HG03575 (cell line): Measurements from ENCODE around the gene CRHR1.

Experiments used
- ATAC-seq: cut with Tn5 transposase; IDR thresholded peaks from one replicate; pipeline ENCODE4 v1.9.1; 2021; ENCODE audit not compliant: unreplicated experiment, insufficient number of reproducible peaks, low FRiP score; ENCODE audit errors: extremely low read depth

CRHR1 gene

DNA sequence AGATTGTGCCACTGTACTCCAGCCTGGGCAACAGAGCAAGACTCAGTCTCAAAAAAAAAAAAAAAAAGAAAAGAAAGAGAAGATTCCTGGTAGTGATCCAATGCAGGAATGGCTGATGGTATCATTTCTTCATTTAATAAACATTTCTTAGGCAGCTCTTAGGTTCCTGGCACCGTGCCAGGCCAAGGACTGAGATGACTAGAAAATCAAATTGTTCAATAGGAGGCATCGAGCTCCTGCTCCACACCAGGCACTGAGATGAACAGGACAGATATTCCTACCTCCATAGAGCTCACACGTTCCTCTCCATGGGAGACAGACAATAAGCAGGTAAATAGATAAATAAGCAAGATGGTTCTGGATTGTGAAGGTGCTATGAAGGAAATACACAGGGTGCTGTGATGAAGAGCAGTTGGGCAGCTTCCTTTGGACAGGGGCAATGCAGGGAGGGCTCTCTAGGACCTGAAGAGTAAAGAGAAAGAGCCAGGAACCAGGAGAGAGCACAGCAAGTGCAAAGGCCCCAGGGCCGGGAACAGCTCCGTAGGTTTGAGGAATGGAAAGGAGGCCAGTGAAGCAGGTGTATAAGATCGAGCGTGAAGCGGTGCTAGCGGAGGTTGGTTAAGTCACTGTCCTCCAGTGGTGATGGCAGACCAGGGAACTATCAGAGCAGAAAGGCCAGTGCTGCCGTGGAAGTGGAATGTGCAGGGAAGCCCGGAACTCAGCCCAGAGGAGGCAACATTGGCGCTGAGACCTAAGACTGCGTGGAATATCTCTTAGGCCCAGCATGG, 26.5 kb upstream of the CRHR1 start:
- ATAC-seq = no peak

DNA sequence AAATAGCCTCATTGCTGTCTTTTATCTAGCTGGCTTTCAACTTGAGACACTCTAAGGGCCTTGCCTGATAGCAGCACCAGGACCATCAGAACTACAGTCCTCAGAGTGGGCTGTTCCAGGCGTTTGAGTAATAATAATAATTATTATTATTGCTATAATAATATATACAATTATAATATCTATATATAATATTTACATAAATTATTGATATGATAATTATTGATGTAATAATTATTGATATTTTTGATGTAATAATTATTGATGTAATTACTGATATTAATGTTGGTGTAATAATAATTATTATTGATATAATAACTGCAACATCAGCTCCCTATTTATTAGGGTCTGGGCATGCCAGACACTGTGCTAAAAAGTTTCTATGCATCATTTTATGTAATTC, 25.6 kb upstream of the CRHR1 start:
- no peak for ATAC-seq

DNA sequence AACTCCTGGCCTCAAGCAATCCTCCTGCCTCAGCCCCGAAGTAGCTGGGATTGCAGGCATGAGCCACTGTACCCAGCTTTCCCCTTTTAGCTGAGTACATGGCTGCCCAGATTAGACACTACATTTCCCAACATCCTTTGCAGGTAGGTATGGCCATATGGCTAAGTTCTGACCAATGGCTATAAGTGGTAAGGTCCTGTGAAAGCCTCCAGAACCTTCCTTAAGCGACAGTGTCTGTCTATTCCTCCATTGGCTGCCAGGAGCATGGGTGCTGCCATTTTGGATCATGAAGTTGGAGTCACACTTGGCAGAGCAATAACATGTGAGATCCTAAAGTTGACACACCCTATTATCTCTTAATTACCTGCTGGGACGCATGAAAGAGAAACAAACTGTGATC, 24.4 kb upstream of the CRHR1 start:
- no peak for ATAC-seq

DNA sequence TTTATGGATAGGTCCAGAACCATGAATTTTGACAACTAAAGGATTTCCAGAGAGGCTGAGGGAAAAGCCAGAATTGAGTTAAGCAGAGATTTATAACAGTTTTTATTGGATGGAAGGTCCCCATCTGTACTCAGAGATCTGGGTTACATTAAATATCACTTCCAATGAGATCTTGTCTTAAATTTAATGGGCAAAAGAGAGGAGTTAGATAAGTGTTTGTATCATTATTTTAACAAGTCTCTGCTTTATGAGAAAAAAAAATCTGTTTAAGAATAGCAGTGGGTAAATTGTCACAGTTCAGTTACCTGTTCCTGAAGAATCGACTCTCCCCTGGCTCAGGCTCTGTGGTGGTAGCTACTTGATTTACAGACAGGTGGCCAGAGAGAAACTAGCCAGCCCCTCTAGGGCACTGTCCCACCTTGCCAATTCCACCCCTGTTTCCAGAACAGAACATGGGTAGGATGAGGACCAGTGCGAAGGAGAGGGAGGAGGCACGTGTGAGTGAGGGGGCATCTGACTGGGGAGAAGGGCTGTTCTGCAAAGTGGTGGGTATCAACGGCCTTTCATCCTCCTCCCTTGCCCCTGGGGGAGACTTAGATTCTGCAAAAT, 22.1 kb upstream of the CRHR1 start:
- ATAC-seq = no peak

DNA sequence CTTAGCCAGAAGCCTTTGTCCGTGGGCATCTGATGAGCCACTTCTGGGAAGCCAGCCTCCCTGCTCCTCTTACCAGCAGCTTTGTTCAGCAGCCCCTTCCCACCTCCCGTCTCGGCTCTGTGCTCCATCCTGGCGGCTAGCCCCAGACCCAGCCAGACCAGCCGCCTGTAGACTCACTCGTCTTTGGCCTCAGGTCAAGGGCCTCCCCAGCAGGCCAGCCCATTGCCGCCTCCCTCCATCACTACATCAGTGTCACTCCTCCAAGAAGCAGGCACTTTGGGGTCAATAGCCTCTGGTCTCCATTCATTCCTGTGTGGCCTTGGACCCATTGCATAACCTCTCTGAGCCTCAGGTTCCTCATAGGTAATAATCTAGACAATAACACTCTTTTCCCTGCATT, 20.9 kb upstream of the CRHR1 start:
- ATAC-seq = no peak

DNA sequence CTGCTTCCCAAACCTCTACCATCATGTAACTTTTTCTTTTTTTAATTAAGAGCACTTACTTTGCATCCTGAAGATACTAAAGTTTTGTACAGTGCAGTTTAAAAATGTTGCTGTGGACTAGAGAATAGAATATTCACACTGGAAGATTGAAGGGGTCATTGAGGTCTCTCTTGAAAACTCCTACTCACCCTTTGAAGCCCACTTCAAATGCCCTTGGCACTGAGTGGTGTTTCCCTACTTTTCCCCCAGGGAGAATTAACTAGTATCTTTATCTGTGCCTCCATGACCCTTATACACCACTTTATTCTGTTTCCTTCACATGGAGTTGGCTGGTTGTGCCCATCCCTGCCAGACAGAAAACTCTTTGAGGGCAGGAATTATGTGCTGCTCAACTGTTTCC, 19.6 kb upstream of the CRHR1 start:
- ATAC-seq = no peak

DNA sequence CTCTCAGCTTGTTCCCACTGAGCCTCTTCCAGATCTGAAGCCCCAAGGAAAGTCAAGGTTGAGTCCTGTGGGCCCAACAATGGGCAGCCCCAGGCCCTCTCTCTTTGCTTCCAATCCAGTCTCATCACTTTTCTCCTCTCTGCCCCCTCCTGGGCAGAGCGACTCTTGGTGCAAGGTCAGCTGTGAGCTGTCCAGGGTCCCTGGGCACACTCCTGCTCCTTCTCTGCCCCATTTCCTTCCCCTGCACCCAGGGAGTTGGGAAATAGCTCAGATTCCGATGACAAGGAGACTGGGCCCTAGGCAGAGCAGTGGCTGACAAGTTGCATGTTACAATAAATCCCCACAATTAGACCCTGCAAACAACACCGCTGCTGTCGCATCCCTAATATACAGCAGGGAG, 16.1 kb upstream of the CRHR1 start:
- no peak for ATAC-seq

DNA sequence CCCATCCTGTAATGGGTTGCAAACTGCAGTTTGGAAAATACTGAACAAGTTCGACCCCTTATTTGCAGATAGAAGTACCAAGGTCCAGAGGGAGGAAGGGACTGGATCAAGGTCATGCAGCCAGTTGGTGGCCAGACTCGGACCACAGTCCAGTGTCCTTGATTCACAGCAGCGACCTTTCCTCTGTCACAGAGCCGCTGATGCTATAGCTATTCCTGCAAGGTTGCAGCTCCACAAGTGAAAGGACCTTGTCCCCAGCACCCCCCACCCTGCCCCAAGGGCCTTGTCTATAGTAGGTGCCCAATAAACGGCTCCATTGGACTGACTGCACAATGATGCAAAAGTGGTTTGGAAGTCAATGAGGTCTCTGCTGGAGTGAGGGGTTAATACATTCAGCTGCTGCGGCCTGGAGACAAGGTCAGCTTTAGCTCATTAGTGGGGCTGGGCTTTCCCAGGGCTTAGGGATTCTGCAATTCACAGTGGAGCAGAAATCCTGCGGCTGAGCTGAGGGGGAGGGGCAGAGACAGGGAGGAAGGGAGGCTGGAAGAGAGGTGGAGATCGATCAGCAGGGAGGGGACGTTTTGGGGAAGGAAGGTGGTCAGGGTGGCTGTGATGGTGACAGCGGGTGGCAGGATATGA, 13.4 kb upstream of the CRHR1 start:
- ATAC-seq = no peak

DNA sequence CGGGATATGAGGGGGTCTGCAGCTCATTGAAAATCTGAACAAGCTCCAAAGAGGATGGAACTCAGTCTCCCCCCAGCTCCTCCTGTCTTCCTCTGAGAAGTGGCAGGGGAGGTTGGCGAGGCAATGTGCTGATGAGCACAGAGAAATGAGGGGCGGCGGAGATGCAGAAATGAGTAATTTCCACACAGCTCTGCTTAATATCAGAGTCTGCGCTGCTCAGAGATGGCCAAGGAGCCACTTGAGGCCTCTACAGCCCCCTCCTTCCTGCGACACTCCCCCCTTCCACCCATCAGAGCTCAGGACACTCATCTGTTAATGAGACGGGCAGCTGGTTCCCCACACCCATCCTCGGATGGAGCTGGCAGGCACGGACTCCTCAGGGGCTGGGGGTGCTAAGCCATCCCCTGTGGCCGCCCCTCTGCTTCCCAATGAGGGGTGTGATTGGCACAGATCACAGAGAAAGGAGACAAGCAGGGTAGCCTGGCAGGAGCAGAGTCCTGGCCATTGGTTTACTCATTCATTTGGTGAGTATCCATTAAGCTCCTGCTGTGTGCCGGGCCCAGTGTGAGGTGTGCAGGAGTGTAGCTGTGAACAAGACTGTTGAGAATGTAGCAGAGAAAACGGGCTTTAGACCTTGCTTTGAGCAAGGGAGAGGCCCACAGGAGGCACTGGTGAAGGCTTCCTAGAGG, 12.7 kb upstream of the CRHR1 start:
- no peak for ATAC-seq

DNA sequence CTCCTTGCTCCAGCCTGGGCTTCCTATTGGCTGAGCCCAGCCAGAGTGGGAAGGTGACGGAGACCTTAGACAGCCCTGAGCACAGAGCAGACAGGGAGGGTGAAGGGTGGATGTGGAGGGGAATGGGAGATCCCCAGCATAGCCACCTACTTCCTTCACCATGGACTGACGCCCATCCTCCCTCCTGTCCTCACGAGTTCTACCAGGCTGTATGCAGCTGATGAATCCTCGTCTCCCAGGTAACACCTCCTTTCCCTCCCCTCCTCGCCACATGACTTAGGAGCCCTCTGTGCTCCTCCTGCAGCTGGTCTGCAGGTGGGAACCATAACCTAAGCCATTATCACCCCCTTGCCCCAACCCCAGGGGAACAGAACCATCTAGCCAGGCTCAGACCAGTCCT, 9.0 kb upstream of the CRHR1 start:
- no peak for ATAC-seq

DNA sequence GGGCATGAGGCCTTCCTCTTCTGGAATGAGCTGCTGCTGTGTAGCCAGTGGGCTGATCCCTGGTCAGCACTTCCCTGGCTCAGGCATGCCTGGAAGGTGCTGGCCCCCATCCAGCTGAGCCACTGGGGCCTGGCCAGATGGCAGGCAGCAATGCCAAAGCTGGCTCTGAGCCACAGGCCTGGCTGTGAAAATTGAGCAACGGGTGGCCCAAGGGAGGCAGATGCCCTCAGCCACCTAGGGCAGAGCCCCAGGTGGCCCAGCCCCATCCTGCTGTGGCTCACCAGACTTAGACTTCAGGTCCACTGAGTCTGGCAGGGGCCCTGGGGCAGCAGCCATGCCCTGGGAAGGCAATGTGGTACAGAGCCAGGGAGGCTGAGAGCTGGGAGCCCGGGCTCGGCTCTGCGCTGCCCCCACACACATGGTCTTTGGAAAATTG, 8.5 kb upstream of the CRHR1 start:
- no peak for ATAC-seq

DNA sequence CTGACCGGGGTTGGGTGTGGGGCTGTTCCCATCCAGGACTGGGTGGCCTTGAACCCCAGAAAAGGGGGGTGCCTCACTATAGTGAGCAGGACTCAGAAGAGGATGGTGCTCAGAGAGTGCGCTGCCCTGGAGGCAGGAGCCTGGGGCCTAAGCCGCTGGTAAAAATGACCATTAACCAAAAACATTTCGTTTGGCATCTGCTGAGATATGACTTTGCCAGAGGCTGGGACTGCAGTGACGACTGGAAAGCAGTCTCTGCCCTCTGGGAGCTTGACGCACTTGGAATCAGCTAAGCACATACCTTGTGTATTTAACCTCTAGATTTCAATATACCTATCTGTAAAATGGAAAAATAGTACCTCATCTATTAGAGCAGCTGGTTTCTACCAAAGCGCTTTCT, 7.2 kb upstream of the CRHR1 start:
- ATAC-seq = no peak

DNA sequence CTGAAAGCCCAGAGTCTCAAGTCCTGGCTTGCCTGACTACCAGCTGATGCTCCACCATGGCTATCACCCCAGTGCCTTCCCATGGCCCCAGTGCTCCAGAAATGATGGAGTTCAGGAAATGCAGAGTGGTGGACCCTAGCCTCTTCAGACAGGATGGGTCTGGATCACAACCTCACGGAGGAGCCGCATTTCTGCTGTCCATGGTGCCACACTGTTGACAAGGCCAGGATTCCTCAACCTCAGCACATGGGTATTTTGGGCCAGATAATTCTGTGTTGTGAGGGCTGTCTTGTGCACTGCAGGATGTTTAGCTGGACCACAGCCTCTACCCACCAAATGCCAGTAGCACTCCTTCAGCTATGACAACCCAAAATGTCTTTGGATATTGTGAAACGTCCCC, 6.7 kb upstream of the CRHR1 start:
- ATAC-seq = no peak

DNA sequence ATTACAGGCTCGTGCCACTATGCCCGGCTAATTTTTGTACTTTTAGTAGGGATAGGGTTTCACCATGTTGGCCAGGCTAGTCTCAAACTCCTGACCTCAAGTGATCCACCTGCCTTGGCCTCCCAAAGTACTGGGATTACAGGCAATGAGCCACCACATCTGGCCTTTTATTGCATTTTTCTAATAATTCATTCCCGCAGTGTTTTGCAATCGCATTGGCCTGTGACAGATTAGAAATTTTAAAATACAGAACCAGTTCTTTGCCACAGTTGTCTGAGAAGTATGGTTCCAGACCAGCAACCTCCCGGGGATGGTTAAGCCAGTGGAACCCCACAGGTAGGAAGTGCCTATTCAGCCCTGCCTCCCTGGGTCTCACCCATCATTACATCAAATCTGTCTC, 3.2 kb upstream of the CRHR1 start:
- no peak for ATAC-seq

DNA sequence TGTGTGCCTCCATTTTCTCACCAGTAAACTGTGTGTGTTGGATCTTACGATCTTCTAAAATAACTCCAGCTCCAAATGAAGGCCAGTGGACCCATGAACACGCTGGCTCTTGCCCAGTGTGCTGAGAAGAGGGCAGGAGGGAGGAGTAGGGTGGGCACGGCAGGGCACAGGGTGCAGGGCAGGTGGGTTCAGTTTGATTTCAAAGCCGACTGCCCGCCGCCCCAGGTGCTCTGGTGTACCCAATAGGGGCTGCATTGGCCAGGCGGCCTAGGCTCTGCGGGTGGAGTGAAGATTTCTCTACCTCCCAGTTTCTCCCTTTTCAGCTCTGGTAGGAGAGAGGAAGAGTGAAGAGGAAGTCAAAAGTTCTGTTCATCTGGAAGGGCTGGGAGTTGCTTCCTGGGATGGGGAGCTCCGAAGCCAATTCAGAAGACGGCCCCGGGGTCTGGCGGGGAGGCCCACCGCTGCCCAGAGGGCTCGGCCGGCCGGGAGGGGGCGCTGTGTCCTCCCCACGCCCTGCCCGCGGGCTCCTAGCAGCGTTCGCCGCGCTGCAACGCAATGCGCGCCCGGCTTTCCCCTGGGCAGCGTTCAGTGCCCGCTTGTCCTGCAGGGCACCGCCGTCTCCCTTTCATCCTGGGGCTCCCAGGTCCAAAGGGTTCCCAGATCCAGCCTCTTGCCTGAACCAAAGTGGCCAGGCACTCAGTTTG, 1.1 kb upstream of the CRHR1 start:
- ATAC-seq = no peak

DNA sequence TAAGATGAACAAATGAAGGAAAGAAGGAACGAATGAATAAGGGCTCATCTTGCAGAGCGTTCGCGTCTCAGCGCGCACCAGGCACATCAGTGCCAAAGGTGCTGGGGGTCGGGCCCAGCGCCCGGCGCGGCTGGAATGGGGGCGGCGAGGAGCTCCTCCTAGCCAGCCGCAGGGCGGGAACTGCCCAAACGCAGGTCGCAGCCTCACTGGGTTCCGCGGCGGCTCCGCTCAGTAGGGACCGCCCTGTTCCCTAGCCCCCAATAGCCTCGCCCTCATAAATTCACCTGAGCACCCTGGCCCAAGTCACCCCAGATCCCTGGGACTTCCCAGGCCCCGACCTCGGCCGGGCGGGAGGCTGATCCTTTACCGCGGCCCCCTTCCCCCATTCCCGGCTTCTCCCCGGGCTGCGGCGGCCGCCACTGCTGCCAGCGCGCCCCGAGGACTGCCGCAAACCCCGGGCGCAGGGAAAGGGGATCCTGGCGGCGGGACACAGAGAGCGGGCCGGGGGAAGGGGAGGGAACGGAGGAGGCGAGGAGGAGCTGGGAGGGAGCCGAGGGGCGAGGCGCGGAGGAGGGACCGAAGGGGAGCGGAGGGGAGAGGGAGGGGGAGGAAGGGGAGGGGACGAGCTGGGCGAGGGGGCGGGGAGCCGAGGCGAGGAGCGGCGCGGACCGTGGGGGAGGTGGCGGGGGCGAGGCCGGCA, 377 bp upstream of the CRHR1 start:
- ATAC-seq = no peak

DNA sequence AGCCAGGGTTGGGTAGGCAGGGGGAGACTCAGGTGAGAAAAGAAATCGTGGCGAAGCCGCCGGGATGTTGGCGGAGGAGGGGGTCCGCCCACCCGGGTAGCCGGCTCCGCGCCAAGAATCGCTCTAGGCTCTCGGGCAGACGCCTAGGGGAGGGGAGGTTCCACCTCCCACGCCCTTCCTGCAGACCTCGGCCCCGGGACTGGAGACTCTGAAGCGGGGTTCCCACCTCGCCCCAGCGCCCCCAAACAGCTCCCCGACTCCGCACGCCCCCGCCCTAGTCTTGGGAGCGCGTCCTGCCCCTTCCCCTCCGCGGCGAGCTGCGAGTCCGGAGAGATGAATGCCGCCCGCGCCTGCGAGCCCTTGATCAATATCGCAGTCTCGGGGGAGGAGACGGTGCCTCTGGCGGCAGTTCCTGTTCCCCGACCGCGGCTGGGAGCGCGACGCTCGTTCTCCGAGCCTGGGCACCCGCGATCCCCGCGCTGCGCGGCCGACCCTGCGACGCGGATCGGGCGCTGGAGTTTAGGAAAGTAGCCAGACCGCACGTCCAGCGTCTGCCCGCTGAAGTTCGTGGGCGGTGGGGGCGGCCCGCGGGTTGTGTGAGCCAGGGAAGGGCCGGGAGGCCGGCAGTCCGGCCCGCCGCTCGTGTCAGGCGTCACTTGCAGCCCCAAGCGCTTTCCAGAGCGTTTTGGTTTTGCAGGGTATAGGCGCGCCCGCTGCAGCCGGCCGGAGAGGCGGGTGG, 790 bp downstream of the CRHR1 start:
- no peak for ATAC-seq
